Esophagus squamous epithelium (tissue), 4 donors: Measurements from ENCODE around the gene IBA57.

Experiments
- CTCF ChIP-seq, 6 experiments: fragments of 450-650 bp in 4 of 6; fragments of 200-600 bp in 2 of 6; sonication (generic) in 2 of 6; IDR thresholded peaks; one replicate each; pipeline ENCODE4 v1.5.1; 2016 to 2019; ENCODE audit warnings: antibody characterized with exemption in 6 of 6, mild to moderate bottlenecking in 4 of 6, moderate library complexity in 4 of 6
- POLR2A ChIP-seq, 4 donors: fragments of 450-650 bp; IDR thresholded peaks; one replicate each; pipeline ENCODE4 v1.6.1; 2017; ENCODE audit warnings: antibody characterized with exemption in 4 of 4, mild to moderate bottlenecking in 4 of 4, moderate library complexity in 3 of 4

GRCh38 chr1:228122921-228123441, 42.6 kb upstream of the IBA57 start:
- TF ChIP-seq POLR2A (IDR thresholded peaks at IDR 0.05) (no peak), CTCF (IDR thresholded peaks at IDR 0.05) (no peak)
